Thymus (tissue), 11 donors: ENCODE data around the gene ARHGEF5. TPM values are rescaled to one million over a fixed set of nuclear protein-coding genes. Genes with fewer than 3 reads are reported as not detected.
"Not testable (repeated sequence)": the region's sequence is repeated elsewhere in the genome, so short reads cannot be mapped to it uniquely, and the experiment has no call there.

Source experiments
- DNase-seq, 9 donors: peaks; one replicate each; pipeline ENCODE4 v3.0.0-alpha.2; 2013; ENCODE audit warnings: low spot score in 9 of 9, low read depth in 6 of 9, missing footprints in 1 of 9
- H3K27ac ChIP-seq, 2 donors: one replicate each; pipeline ENCODE4 v1.5.1; 2013; ENCODE audit warnings: control low read depth in 1 of 2, low read depth in 1 of 2, low read length in 1 of 2, mild to moderate bottlenecking in 1 of 2, moderate library complexity in 1 of 2
- H3K27me3 ChIP-seq, 2 donors: one replicate each; pipeline ENCODE4 v1.5.1; 2013; ENCODE audit warnings: low read length in 1 of 2; ENCODE audit not compliant: control insufficient read depth in 2 of 2, insufficient read depth in 1 of 2
- H3K36me3 ChIP-seq, 2 donors: one replicate each; pipeline ENCODE4 v1.5.1; 2013; ENCODE audit warnings: low read length in 1 of 2, mild to moderate bottlenecking in 1 of 2, moderate library complexity in 1 of 2; ENCODE audit not compliant: control insufficient read depth in 2 of 2, insufficient read depth in 2 of 2
- H3K4me1 ChIP-seq, 2 donors: one replicate each; pipeline ENCODE4 v1.5.1; 2013; ENCODE audit warnings: low read length in 2 of 2; ENCODE audit not compliant: control insufficient read depth in 2 of 2, insufficient read depth in 2 of 2
- H3K4me3 ChIP-seq, 2 donors: one replicate each; pipeline ENCODE4 v1.5.1; 2013; ENCODE audit warnings: low read length in 2 of 2, control low read depth in 1 of 2, mild to moderate bottlenecking in 1 of 2
- H3K9me3 ChIP-seq, 2 donors: one replicate each; pipeline ENCODE4 v1.5.1; 2013; ENCODE audit warnings: low read length in 1 of 2, mild to moderate bottlenecking in 1 of 2; ENCODE audit not compliant: control insufficient read depth in 2 of 2, insufficient read depth in 1 of 2
- WGBS: extraction: QIAGEN DNeasy Blood & Tissue Kit; methylation state at CpG from one replicate; pipeline ENCODE4 v1.1.7; 2013; 5-methylcytosine and 5-hydroxymethylcytosine counted together
- polyA plus RNA-seq: library from polyadenylated mRNA; stranded (reverse); fragments of 200-250 nt; gene quantifications from one replicate; pipeline ENCODE4 v1.2.3, GENCODE V29; 2013
- total RNA-seq: library from RNA; stranded (reverse); fragments of 120-200 nt; gene quantifications from one replicate; pipeline ENCODE4 v1.2.4, GENCODE V29; 2013
- donor health status: healthy.

Gene ARHGEF5
- total and polyA plus RNA-seq, 2 donors = 1.4 to 5.6 TPM

- not testable (repeated sequence) for H3K27me3 ChIP-seq, H3K27ac ChIP-seq, H3K4me1 ChIP-seq, H3K4me3 ChIP-seq, H3K9me3 ChIP-seq, H3K36me3 ChIP-seq, DNase-seq
- WGBS = no CpG with 5 or more reads among the region's 7 CpGs
Observed at GRCh38 chr7:144369221-144369620, 14.0 kb downstream of the ARHGEF5 start.

GRCh38 chr7:144378651-144379050, 23.4 kb downstream of the ARHGEF5 start:
- H3K27ac ChIP-seq = no peak overlapping the region
- H3K9me3 ChIP-seq = no peaks in the 10 kb centered on the region
- no peak for DNase-seq
- H3K4me1 ChIP-seq = no peaks in the 10 kb centered on the region
- 95% methylated on average over 9 of the region's 9 CpGs for WGBS
- no peak overlapping the region for H3K4me3 ChIP-seq
- H3K36me3 ChIP-seq = no peaks in the 10 kb centered on the region
- no peaks in the 10 kb centered on the region for H3K27me3 ChIP-seq

- Histone ChIP-seq H3K36me3 (no peaks in the 10 kb centered on the region), H3K27me3 (no peaks in the 10 kb centered on the region), H3K4me1 (no peaks in the 10 kb centered on the region), H3K4me3 (no peak overlapping the region), H3K27ac (no peak overlapping the region), H3K9me3 (no peaks in the 10 kb centered on the region)
- no peak for DNase-seq
- 98% methylated on average over 11 of the region's 11 CpGs for WGBS
Observed at GRCh38 chr7:144379776-144380384, 24.7 kb downstream of the ARHGEF5 start.

GRCh38 chr7:144384071-144384470, 28.9 kb downstream of the ARHGEF5 start:
- no peaks in the 10 kb centered on the region for H3K4me1 ChIP-seq
- DNase-seq = no peak
- H3K9me3 ChIP-seq = no peaks in the 10 kb centered on the region
- no peak overlapping the region for H3K27ac ChIP-seq
- no peaks in the 10 kb centered on the region for H3K27me3 ChIP-seq
- 94% methylated on average over 4 of the region's 4 CpGs for WGBS
- no peak overlapping the region for H3K4me3 ChIP-seq
- no peaks in the 10 kb centered on the region for H3K36me3 ChIP-seq

- no peaks in the 10 kb centered on the region for H3K36me3 ChIP-seq
- H3K9me3 ChIP-seq = no peaks in the 10 kb centered on the region
- H3K27ac ChIP-seq = no peak overlapping the region
- H3K4me3 ChIP-seq = no peak overlapping the region
- no peaks in the 10 kb centered on the region for H3K27me3 ChIP-seq
- WGBS = 91% methylated on average over 12 of the region's 12 CpGs
- H3K4me1 ChIP-seq = no peaks in the 10 kb centered on the region
- no peak for DNase-seq
Observed at GRCh38 chr7:144384555-144385245, 29.5 kb downstream of the ARHGEF5 start.

GRCh38 chr7:144386741-144387140, 31.5 kb downstream of the ARHGEF5 start:
- no peaks in the 10 kb centered on the region for H3K4me1 ChIP-seq
- no peaks in the 10 kb centered on the region for H3K27me3 ChIP-seq
- DNase-seq = no peak
- H3K36me3 ChIP-seq = no peaks in the 10 kb centered on the region
- H3K4me3 ChIP-seq = no peak overlapping the region
- H3K27ac ChIP-seq = no peak overlapping the region
- H3K9me3 ChIP-seq = no peaks in the 10 kb centered on the region

- no peaks in the 10 kb centered on the region for H3K36me3 ChIP-seq
- no peak overlapping the region for H3K27ac ChIP-seq
- no peaks in the 10 kb centered on the region for H3K4me1 ChIP-seq
- H3K9me3 ChIP-seq = no peaks in the 10 kb centered on the region
- DNase-seq = no peak
- H3K4me3 ChIP-seq = no peak overlapping the region
- no peaks in the 10 kb centered on the region for H3K27me3 ChIP-seq
- 96% methylated on average over 5 of the region's 5 CpGs for WGBS
Observed at GRCh38 chr7:144388950-144389349, 33.7 kb downstream of the ARHGEF5 start.

GRCh38 chr7:144390481-144390880, 35.3 kb downstream of the ARHGEF5 start:
- Histone ChIP-seq H3K27ac (no peak overlapping the region), H3K9me3 (no peaks in the 10 kb centered on the region), H3K36me3 (no peaks in the 10 kb centered on the region), H3K27me3 (no peaks in the 10 kb centered on the region), H3K4me1 (no peaks in the 10 kb centered on the region), H3K4me3 (no peak overlapping the region)
- DNase-seq = no peak
- 89% methylated on average over 7 of the region's 7 CpGs for whole genome bisulfite sequencing

GRCh38 chr7:144391014-144391413, 35.8 kb downstream of the ARHGEF5 start:
- Histone ChIP-seq H3K4me3 (no peak overlapping the region), H3K36me3 (no peaks in the 10 kb centered on the region), H3K9me3 (no peaks in the 10 kb centered on the region), H3K27me3 (no peaks in the 10 kb centered on the region), H3K4me1 (no peaks in the 10 kb centered on the region), H3K27ac (no peak overlapping the region)
- DNase-seq = no peak
- WGBS = 98% methylated on average over 4 of the region's 4 CpGs
